Peyer's patch (tissue), 4 donors: ENCODE results near the gene KDM3A.

Experiments used
- POLR2A ChIP-seq, 2 donors: fragments of 450-650 bp; IDR thresholded peaks; one replicate each; pipeline ENCODE4 v1.5.1; 2017; ENCODE audit warnings: antibody characterized with exemption in 2 of 2, mild to moderate bottlenecking in 2 of 2, moderate library complexity in 2 of 2
- TF ChIP-seq, protein P1 (sequence below), 6 experiments: fragments of 450-650 bp in 4 of 6; fragments of 200-600 bp in 2 of 6; sonication (generic) in 1 of 6; IDR thresholded peaks; one replicate each; pipeline ENCODE4 v1.5.1; 2017 to 2019; ENCODE audit warnings: antibody characterized with exemption in 6 of 6, mild to moderate bottlenecking in 3 of 6, moderate library complexity in 1 of 6

DNA sequence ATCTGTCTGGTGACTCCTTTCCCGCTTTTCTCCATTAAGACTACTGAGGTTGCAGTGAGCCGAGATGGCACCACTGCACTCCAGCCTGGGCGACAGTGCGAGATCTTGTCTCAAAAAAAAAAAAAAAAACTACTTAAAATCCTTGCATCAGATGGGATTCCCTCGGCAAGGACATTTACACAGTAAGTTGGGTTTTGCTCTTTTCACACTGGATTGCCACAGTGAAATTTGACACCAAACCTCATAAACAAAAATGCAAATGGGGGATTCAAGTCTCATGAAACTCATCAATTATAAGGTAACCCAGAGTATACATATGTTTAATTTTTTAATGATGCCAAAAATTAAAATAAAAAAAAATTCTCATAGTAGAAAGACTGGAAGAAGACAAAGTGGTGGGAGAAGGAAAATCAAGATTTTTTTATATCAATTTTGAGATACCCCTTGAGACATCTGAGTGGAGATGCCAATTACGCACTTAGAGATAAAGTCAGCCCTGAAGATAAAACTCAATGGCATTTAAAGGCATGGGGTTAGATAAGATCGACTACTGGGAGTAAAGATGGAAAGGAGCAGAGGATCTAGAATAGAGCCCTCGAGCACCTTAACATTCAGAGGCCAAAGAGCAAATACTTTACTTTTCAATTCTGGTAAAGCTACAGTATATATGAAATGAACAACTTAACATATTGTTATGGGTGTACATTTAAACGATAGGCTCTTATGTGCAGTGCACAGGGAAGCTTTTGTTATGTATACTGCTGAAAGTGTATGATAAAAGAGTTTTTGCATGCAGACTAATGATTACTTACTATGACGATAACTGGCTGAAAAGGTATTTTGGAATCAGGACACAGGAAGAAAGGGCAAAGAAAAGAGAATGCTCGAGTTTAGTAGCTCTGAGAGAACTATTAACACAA, 84.5 kb downstream of the KDM3A start:
- TF ChIP-seq, protein P1, sequence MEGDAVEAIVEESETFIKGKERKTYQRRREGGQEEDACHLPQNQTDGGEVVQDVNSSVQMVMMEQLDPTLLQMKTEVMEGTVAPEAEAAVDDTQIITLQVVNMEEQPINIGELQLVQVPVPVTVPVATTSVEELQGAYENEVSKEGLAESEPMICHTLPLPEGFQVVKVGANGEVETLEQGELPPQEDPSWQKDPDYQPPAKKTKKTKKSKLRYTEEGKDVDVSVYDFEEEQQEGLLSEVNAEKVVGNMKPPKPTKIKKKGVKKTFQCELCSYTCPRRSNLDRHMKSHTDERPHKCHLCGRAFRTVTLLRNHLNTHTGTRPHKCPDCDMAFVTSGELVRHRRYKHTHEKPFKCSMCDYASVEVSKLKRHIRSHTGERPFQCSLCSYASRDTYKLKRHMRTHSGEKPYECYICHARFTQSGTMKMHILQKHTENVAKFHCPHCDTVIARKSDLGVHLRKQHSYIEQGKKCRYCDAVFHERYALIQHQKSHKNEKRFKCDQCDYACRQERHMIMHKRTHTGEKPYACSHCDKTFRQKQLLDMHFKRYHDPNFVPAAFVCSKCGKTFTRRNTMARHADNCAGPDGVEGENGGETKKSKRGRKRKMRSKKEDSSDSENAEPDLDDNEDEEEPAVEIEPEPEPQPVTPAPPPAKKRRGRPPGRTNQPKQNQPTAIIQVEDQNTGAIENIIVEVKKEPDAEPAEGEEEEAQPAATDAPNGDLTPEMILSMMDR (IDR thresholded peaks at IDR 0.05), result no peak
- no peak for TF ChIP-seq POLR2A (IDR thresholded peaks at IDR 0.05)
